Loucy (cell line): ENCODE data around the gene RPTOR.

ENCODE experiments used
- CTCF ChIP-seq: fragments of 200-600 bp; sonication (generic); conservative IDR thresholded peaks from 2 replicates; pipeline ENCODE4 v1.5.1; 2014; ENCODE audit warnings: mild to moderate bottlenecking, antibody characterized with exemption, low read length
- EZH2phosphoT487 ChIP-seq: fragments of 200-600 bp; IDR thresholded peaks from 2 replicates; pipeline ENCODE4 v1.6.1; 2018; ENCODE audit warnings: antibody characterized with exemption, mild to moderate bottlenecking, moderate library complexity, borderline replicate concordance

GRCh38 chr17:80538484-80538883 lies 6.2 kb upstream of the RPTOR start:
- TF ChIP-seq CTCF (no peak), EZH2phosphoT487 (no peak)
